Stimulated activated CD8-positive, alpha-beta memory T cell treated with anti-CD3 and anti-CD28 coated beads, Interleukin-15, amount 100 ng/mL, for 1 hour (primary cell): ENCODE measurements around the gene S1PR1.

Source experiments
- DNase-seq: peaks from one replicate; pipeline ENCODE4 v3.0.0-alpha.2; 2020; ENCODE audit warnings: low read depth

S1PR1 gene

GRCh38 chr1:101280049-101280592 lies 43.3 kb downstream of the S1PR1 start:
- no peak for DNase-seq

DNA sequence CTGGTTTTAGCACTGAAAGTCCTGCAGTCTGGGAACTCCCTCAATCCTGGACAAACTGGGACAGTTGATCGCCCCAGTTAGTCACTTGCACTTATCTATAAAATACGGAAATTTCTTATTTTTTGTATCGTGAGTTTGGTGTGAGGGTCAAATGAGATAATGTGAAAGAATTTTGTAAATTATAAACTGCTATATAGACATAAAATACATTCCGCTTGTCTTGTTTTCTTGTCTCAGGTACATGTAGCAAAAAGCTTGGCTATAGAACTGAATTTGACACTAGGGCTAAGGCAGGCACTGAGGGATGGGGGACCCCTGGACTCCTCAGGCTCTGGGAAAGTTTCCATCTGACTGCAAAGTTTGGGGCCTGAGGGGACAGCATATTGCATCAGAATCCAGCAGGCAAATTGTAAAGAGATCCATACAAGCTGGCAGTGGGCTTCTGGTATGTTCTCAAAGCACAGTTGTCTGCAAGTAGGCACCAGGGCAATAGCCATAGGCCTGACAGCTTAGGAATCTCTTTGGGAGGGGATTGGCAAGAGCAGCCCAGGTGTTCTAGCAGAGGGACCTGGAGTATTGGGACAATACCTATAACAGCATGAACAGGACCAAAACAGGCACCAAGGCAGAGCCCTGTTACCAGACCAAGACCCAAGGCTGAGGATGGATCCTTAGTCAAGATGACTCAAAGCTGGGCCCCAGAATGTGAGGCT lies 44.3 kb downstream of the S1PR1 start:
- DNase-seq, result no peak

DNA sequence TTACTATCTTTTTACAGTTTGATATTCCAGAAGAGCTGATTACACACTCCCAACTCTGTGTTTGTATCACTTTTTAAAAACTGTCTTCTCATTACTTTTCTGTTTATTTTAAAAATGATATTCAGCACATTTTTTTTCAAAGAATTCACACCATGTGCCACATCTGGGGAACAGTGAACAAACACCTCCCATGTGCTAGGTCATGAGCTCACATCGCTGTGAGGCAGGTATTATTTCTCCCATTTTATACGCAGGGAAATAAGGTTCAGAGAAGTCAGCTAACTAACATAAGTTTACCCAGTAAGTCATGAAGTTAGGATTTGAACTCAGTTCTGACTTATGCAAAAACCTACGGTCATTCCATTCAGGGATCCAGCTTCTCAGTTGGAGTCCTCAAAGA lies 44.9 kb downstream of the S1PR1 start:
- DNase-seq, result no peak

DNA sequence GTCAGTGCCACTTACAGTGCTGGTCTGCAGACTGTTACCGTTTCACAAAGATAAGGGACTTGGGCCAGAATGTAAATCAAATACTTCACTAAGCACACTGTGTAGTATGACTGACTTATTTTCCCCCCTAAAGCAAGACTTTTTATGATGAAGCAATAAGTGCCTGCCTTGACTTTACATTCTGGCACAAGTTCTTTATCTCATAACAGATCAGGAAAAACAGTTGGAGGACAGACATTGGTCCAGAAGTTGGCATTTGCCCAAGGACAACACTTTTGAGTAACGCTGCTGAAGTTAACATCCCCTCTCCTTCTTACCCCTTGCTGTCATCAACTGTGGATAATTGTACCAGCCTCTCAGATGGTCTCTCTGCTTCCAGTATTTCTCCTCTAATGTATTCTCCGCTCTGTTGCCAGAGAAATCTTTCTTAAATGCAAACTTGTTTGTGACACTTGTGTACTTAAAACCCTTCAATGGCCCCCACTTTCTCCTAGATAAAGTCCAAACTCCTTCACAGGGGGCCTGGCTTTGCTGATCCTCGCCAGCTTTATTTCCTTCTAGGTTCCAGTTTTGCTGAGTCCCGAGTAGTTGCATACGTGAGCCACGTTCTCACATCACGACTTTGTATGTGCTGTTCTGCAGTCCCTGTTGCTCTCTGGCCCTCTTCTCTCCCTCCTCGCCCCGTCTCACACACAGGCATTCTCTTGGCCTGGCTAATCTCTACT lies 45.7 kb downstream of the S1PR1 start:
- DNase-seq, result no peak

- no peak for DNase-seq
Observed at GRCh38 chr1:101283443-101283842, 46.6 kb downstream of the S1PR1 start.

DNA sequence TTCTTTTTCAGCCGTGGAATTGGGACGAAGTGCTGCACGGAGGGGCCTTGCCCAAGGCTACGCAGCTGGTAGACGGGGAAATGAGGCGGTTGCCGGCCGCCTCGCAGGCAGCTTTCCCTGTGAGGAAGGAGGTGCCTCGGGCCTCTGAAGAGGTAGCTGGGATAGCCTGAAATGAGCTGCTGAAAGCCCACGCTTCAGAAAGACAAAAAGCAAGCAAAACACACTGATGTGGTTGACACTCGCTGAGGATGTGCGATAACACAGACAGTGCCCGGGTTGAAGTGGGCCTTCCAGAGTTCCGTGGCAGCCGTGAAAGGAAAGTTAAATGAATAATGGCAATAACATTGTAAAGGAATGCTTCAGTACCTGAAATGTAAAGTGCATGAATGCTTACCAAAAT lies 47.2 kb downstream of the S1PR1 start:
- no peak for DNase-seq

DNA sequence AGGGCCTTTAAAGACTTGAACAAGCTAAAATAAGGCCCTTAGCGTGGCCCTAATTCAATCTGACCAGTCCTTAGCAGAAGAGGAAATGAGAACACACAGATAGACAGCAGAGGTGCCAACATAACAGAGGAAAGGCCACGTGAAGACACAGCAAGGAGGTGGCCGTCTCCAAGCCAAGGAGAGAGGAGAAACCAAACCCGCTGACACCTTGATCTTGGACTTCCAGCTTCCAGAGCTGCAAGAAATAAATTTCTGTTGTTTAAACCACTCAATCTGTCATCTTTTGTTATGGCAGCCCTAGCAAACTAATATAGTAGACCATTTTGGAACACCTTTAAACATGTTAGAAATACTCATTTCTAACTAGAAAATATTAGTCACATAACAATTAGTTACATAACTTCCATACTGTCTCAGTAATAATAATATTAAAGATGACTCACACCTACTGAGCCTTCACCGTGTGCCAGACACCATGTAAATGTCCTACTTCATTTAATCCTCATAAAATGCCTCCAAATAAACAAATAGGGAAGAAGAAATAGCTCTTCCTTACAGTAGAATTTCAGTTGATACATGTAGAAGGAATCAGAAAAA lies 47.9 kb downstream of the S1PR1 start:
- DNase-seq, result no peak

DNA sequence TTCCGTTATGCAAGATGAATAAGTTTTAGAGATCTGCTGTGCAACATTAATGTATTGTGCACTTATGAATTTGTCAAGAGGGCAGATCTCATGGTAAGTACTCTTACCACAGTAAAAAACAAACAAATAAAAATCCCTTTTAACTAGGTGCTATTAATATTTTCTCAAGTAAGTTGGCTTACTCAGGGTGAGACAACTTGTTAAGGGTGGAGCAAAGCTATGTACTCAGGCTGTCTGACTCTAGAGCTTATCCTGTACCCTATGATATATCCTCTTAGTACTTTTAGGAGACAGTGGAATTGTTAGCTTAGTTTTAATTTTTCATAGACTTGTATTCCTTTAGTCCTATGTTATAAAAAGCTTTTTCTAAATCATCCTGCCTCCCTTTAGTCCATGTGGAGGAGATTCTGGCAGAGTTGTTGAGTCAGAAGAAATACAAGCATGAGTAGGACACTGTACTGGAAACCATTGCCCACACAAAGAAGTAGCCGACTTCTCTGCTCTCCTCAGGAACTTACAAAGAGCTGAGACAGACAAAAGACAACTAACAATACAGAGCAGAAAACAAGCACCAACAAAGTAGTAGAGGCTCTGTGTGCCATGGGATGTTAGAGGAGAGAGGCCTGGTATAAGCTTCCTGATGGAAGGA lies 49.2 kb downstream of the S1PR1 start:
- no peak for DNase-seq

GRCh38 chr1:101288491-101288944 lies 51.7 kb downstream of the S1PR1 start:
- no peak for DNase-seq

- no peak for DNase-seq
Observed at GRCh38 chr1:101290119-101290921, 53.5 kb downstream of the S1PR1 start.
